Esophagus squamous epithelium (tissue), 5 donors: Measurements from ENCODE around the gene PCDHGA7. TPM values are rescaled to one million over a fixed set of nuclear protein-coding genes. Genes with fewer than 3 reads are reported as not detected.
"Not testable (repeated sequence)": the region's sequence is repeated elsewhere in the genome, so short reads cannot be mapped to it uniquely, and the experiment has no call there.

Experiments
- DNase-seq: peaks from one replicate; lab custom pipeline; 2025; lab: John Stamatoyannopoulos, UW
- H3K27ac ChIP-seq, 4 donors: fragments of 200-600 bp; sonication (generic); one replicate each; pipeline ENCODE4 v1.5.1; 2016 to 2019; ENCODE audit warnings: mild to moderate bottlenecking in 1 of 4
- H3K27me3 ChIP-seq, 4 donors: fragments of 200-600 bp; sonication (generic); 1 replicate in 3 of 4; 2 replicates in 1 of 4; pipeline versions ENCODE4 v1.5.1 to v1.6.0; 2017 to 2021; ENCODE audit warnings: antibody characterized with exemption in 1 of 4
- H3K36me3 ChIP-seq, 3 donors: fragments of 200-600 bp; sonication (generic); one replicate each; pipeline ENCODE4 v1.5.1; 2016 to 2019
- H3K4me1 ChIP-seq, 3 donors: fragments of 200-600 bp; sonication (generic); one replicate each; pipeline ENCODE4 v1.5.1; 2017 to 2019
- H3K4me3 ChIP-seq, 4 donors: fragments of 200-600 bp; sonication (generic); 1 replicate in 3 of 4; 2 replicates in 1 of 4; pipeline ENCODE4 v1.5.1; 2016 to 2019; ENCODE audit warnings: mild to moderate bottlenecking in 2 of 4, moderate library complexity in 1 of 4
- H3K9me3 ChIP-seq, 3 donors: fragments of 200-600 bp; sonication (generic); one replicate each; pipeline ENCODE4 v1.5.1; 2016 to 2019
- CTCF ChIP-seq, 6 experiments: fragments of 450-650 bp in 4 of 6; fragments of 200-600 bp in 2 of 6; sonication (generic) in 2 of 6; IDR thresholded peaks; one replicate each; pipeline ENCODE4 v1.5.1; 2016 to 2019; ENCODE audit warnings: antibody characterized with exemption in 6 of 6, mild to moderate bottlenecking in 4 of 6, moderate library complexity in 4 of 6
- POLR2A ChIP-seq, 4 donors: fragments of 450-650 bp; IDR thresholded peaks; one replicate each; pipeline ENCODE4 v1.6.1; 2017; ENCODE audit warnings: antibody characterized with exemption in 4 of 4, mild to moderate bottlenecking in 4 of 4, moderate library complexity in 3 of 4
- WGBS, 2 donors: methylation state at CpG; one replicate each; pipeline ENCODE4 v1.1.5; 2018; 5-methylcytosine and 5-hydroxymethylcytosine counted together
- intact Hi-C: fragments of 100-400 bp; cut with DNase I; formaldehyde crosslinking; loops from one replicate; pipeline ENCODE4 v1.15.0; 2022
- total RNA-seq, 4 donors: library from RNA; depleted of rRNA; stranded (reverse); fragments of >200 nt; gene quantifications; one replicate each; pipeline ENCODE4 v1.1.0, GENCODE V29; 2016
- donor health status: DM: yes; HTN: yes; CAD: no.

PCDHGA7 gene
- total RNA-seq, 4 donors from 2014 or later = 0.32 to 3.2 (median 2.5) TPM

GRCh38 chr5:141397756-141398551, 15.4 kb downstream of the PCDHGA7 start, which contains the start of gene PCDHGB5:
Gene PCDHGB5 (plus strand): TSS chr5:141397947. CDS start chr5:141398128, 181 bp downstream.
- TF ChIP-seq CTCF (IDR thresholded peaks at IDR 0.05) = peak in 5 of 6 experiments; percentile 24 to 55 (median 42)
- DNase-seq, intact Hi-C loops, H3K27ac ChIP-seq, H3K4me1 ChIP-seq, H3K36me3 ChIP-seq: not testable (repeated sequence)
- Histone ChIP-seq H3K9me3 (peaks cover 21 to 94% (median 85%) of the 10 kb centered on the region in 3 donors), H3K4me3 (peak within 1 kb of the TSS in 3 of 4 donors; percentile 31 to 49 (median 35)), H3K27me3 (peaks cover 0 to 45% (median 0%) of the 10 kb centered on the region in 4 donors)
- WGBS, 2 donors = 4 to 9% methylated on average over 19 to 23 of the region's 43 CpGs

GRCh38 chr5:141398608-141399007, 16.1 kb downstream of the PCDHGA7 start:
- Histone ChIP-seq H3K27ac (no peak overlapping the region), H3K36me3 (no peaks in the 10 kb centered on the region), H3K4me3 (peak overlapping the region in 1 of 4 donors; percentile 3), H3K9me3 (peaks cover 17 to 94% (median 85%) of the 10 kb centered on the region in 3 donors), H3K27me3 (peaks cover 0 to 44% (median 0%) of the 10 kb centered on the region in 4 donors), H3K4me1 (peaks cover 0 to 3% (median 0%) of the 10 kb centered on the region in 3 donors)
- no peak for DNase-seq
- TF ChIP-seq POLR2A (IDR thresholded peaks at IDR 0.05) (no peak), CTCF (IDR thresholded peaks at IDR 0.05) (no peak)
- intact Hi-C loops = no loop called here
- WGBS, 2 donors = 39 to 40% methylated on average over 8 to 15 of the region's 15 CpGs

GRCh38 chr5:141399555-141400258, 17.2 kb downstream of the PCDHGA7 start:
- no peak overlapping the region for H3K27ac ChIP-seq
- TF ChIP-seq CTCF (IDR thresholded peaks at IDR 0.05) = no peak
- 31 to 75% methylated on average over 6 to 20 of the region's 61 CpGs for WGBS, 2 donors
- H3K36me3 ChIP-seq = no peaks in the 10 kb centered on the region
- peaks cover 0 to 40% (median 0%) of the 10 kb centered on the region in 4 donors for H3K27me3 ChIP-seq
- peak overlapping the region in 1 of 4 donors; percentile 35 for H3K4me3 ChIP-seq
- DNase-seq = no peak
- peaks cover 0 to 3% (median 0%) of the 10 kb centered on the region in 3 donors for H3K4me1 ChIP-seq
- intact Hi-C loops = no loop called here
- H3K9me3 ChIP-seq = peaks cover 15 to 94% (median 87%) of the 10 kb centered on the region in 3 donors

GRCh38 chr5:141402553-141403243, 20.2 kb downstream of the PCDHGA7 start, which contains the start of gene PCDHGA9:
Gene PCDHGA9 (plus strand): TSS chr5:141402778. CDS start chr5:141402953, 175 bp downstream.
- H3K9me3 ChIP-seq = peaks cover 15 to 94% (median 85%) of the 10 kb centered on the region in 3 donors

More at GRCh38 chr5:141402553-141403243, 20.2 kb downstream of the PCDHGA7 start, which contains the start of gene PCDHGA9:
- H3K4me3 ChIP-seq = peak within 1 kb of the TSS in 3 of 4 donors; percentile 13 to 53 (median 35)
- no peak within 1 kb of the TSS for H3K27ac ChIP-seq
- 16 to 35% methylated on average over 7 to 20 of the region's 27 CpGs for WGBS, 2 donors
- DNase-seq = no peak
- no peaks in the 10 kb centered on the region for H3K36me3 ChIP-seq
- peaks cover 0 to 39% (median 0%) of the 10 kb centered on the region in 4 donors for H3K27me3 ChIP-seq
- H3K4me1 ChIP-seq = peaks cover 0 to 3% (median 0%) of the 10 kb centered on the region in 3 donors
- intact Hi-C loops = no loop called here
- TF ChIP-seq CTCF (IDR thresholded peaks at IDR 0.05) = peak in 5 of 6 experiments; percentile 12 to 48 (median 19)
- no peak for TF ChIP-seq POLR2A (IDR thresholded peaks at IDR 0.05)
